ENCODE measurements around the gene GRSF1.

GRCh38 chr4:70842761-70843435 is 3.2 kb upstream of the GRSF1 start:
- TF ChIP-seq, protein P1, sequence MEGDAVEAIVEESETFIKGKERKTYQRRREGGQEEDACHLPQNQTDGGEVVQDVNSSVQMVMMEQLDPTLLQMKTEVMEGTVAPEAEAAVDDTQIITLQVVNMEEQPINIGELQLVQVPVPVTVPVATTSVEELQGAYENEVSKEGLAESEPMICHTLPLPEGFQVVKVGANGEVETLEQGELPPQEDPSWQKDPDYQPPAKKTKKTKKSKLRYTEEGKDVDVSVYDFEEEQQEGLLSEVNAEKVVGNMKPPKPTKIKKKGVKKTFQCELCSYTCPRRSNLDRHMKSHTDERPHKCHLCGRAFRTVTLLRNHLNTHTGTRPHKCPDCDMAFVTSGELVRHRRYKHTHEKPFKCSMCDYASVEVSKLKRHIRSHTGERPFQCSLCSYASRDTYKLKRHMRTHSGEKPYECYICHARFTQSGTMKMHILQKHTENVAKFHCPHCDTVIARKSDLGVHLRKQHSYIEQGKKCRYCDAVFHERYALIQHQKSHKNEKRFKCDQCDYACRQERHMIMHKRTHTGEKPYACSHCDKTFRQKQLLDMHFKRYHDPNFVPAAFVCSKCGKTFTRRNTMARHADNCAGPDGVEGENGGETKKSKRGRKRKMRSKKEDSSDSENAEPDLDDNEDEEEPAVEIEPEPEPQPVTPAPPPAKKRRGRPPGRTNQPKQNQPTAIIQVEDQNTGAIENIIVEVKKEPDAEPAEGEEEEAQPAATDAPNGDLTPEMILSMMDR (IDR thresholded peaks at IDR 0.05): no peak
- TF ChIP-seq POLR2A (IDR thresholded peaks at IDR 0.05): no peak
